Non-pigmented ciliary epithelial cell (primary cell): ENCODE data around the gene RASL10B.

Experiments
- DNase-seq: peaks from one replicate; pipeline ENCODE4 v3.0.0-alpha.2; 2010; ENCODE audit warnings: low read depth

RASL10B gene

DNA sequence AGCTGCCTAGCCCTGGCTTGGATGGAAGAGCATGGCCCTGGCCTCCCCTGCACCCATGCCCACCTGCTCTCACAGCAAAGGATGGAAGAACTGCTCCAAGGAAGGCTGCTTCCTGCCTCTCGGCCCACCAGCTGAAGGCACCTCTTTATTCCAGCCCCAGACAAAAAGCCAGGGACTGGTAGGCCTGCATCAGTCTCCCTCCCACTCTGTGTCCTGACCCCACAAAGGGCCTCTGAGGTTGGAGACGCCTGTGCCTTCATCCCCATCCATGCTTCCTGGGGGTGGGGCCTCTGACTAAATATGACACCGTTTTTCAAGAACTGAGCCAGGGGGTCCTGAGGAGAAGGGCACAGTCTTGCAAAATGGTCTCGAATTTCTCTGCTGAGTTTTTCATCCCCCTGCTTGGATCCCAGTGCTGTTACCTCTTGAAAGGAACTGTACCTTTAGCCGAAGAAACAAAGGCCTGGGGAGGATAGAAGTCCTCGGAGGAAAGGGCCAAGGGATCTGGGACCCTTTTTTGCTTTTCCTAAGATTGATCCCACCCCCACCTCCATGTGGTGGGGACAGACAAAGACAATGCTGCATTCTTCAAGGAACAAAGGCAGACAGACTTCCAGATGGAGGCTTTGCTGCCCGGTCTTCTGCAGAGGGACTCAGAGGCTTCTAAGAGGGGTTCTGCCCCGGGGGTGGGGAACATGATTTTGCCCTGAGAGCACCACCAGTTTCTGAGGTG, 34.5 kb downstream of the RASL10B start:
- no peak for DNase-seq

DNA sequence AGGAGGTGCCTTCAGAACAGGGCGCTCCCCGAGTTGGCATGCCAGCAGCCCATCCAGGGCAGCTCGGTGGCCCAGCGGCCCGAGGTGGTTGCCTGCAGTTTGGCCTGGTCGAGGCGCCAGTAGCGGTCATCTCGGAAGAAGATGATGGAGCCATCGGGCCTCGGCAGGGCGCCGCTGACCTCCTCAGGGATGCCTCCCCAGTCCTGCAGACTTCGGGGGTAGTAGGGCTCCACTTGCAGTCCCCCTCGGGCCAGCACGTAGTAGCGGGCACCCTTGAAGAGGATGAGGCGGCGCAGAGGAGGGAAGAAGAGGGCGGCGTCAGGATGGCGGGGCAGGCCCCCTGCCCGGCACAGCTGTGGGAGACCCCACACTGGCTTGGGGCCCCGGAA, 35.0 kb downstream of the RASL10B start:
- no peak for DNase-seq

DNA sequence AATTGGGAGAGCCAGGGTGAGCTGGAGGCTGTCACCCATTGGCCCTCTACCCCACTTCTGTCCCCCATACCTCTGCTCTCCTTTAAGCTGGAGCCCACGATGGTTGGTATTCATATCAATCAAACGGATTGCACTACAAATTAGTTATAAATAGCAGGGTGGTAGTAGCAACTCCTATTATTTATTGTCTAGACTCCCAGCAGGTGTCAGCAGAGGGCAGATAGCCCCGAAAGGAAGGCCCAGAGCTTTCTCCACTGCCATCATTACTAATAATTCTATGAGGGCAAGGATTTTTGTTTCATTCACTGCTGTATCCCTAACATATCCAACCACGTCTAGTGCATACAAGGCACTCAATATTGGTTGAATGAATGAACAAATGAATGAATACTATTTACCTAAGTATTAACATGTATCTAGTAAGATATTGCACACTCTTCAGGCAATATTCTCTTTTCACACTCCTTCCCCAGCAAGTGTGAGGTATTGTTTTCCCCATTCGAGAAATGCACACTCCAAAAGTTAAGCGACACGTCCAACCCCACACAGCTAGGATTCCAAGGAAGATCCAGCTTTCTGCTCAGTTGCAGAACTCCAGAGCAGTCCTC, 35.6 kb downstream of the RASL10B start:
- no peak for DNase-seq

DNA sequence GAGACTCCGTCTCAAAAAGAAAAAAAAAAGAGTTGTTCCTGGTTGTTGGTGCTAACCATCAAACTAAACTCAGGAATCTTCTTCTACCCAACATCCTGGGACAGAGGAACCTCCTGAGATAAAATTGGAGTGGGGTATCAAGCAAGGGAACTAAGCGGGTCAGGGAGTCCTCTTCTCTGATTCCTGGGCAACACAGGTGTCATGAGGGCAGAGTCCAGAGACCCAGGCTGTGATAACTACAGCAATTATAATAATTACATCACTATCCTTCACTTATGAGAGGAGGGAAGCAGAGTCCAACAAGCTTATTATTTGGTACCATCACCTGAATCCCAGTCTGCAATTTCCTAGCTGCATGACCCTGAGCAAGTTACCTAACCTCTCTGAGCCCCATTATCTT, 37.4 kb downstream of the RASL10B start:
- no peak for DNase-seq

DNA sequence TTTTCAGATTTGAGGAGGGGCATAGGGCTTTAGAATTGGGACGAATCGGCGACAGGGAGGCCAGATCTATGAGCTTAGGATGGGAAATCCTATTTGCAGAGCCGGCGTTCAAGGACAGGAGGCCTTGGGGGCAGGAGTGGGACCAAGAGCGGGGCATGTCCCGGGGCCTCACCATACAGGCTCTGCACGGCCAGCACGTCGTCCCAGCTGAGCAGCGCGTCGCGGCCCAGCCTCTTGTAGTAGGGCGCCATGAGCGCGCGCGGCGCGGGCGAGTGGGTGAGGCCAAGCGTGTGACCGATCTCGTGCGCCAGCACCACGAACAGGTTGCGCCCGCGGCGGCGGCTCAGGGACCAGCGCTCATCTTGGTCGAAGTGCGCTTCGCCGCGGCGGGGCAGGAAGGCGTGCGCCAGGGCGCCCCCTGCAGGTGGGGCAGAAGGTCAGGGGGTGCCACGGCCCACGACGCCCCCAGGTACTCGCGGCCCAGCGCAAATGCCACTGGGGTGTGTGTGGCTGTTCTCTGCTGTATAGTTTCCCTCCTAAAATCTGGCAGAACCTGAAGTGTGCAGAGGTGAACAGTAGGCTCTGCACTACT, 38.6 kb downstream of the RASL10B start:
- no peak for DNase-seq

DNA sequence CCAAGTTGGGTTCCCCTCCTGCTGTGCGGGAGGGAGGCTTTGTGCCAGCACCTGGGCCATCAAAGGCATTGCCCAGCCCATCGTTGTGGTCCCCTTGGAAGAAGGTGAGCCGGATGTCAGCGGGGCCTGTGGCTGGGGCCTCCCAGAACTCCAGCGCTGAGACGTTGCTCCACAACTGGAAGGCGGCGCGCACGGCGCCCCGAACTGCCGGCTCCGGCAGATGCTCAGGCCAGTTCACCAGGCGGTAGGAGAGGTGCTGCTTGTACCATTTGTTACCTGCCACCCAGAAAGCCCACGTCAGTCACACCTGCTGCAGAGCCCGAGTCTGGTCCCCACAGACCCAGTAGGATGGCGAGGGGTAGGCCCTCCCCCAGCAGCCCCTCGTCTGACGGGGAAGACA, 41.7 kb downstream of the RASL10B start:
- no peak for DNase-seq

DNA sequence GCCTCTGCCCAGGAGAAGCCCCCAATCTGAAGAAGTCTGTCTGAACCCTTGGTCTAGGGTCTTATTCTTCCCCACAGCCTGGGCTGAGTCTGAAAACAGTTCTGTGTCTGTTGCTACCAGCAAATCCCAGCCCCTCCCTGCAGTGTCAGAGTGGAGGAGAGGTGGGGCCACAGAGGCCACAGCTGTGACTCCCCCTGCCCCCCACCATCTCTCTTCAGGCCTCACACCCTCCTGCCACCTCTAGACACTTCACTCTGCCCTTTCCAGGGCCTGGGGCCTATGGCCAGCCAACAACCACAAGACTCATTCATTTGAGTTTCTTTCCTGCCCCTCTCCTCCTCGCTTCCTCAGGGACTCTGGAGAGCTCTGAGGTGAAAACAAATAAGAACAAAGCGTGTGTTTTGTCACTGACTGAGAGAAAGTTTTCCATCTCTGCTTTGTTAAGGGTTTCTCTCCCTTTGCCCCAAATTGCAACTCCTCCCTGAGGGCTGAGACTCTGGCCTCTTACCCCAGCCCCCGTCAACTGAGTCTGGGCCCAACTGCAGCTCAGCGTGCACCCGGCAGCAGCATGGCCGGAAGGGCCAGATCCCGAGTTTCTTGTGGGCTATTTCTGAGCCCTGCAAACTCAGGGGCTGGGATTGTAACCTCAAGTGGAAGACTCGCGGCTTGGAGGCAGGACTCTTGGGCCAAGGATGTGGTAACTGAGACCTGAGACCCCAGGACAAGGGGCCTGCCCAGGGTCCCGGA, 42.4 kb downstream of the RASL10B start:
- DNase-seq = no peak

DNA sequence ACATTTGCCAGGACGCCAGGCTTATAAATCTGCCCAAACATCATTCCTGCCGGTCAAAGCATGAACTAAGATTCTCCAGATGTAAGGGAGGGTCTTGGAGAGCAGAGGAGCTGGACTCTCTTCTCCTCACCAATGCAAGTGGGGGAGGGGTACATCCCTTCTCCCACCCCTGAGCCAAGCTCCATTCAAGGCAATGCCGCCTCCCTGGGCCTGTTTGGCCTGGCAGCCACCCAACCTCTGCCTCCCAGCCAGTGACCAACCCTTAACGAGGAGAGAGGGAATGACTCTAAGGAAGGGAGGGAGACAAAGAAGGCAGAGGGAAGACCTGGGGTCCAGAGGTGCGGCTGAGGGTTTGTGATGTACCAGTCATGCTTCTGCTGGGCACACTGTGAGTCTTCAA, 43.1 kb downstream of the RASL10B start:
- no peak for DNase-seq

DNA sequence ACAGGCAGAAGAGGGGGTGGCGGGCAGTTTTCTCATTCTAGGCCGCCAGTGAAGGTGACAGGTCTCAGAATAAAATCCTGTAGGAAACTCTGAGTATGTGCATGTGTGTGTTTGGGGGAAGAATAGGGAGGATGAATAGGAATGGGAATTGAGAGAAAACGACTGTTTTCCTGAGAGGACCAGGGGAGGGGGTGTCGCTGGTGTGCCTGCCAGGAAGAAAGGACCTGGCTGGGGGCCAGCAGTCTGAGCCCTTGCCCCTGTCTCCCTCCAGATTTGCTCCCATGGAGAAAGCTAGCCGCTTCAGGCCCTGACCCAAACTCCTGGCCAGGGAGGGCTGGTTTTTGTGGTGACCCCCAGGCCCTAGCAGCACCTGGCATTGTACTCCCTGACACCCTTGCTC, 43.6 kb downstream of the RASL10B start:
- DNase-seq = no peak

DNA sequence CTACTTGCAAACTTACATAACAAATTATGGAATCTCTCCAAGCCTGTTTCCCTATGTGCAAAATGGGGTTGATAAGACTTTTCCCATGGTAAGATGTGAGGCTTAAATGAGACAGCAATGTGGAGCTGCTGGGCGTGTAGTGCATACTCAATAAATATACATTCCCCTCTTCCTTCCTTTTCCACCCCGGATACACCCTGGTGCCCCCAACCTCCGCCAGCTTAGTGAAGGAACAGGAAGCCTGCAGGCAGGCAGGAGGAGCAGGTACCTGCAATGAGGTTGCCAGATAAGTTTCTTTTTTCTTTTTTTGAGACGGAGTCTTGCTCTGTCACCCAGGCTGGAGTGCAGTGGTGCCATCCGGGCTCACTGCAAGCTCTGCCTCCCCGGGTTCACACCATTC, 44.1 kb downstream of the RASL10B start:
- no peak for DNase-seq

DNA sequence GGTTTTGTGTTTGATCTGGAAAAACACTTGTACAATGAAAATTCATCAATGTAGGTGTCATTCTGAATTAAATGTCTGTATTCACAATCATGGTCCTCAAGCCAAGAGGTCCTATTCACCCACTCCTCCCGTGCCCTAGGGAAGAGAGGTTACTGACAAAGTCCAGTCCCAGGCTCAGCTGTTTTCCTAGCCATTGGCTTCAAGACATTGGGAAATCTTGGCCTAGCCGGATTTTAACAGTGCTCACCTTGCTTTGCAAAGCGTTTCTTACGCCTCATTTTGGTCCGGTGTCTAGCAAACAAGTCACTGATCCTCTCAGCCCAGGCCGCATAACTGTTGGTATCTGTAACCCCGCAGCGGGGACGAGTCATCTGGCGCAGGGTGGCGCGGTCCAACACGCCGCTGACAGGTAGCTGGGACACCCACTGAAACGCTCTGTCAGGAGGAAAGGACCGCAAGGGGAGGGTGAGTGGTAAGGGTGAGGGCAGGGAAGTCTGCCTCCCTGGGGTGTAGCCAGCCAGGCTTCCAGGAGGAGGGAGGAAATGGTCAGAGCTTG, 47.3 kb downstream of the RASL10B start:
- no peak for DNase-seq

DNA sequence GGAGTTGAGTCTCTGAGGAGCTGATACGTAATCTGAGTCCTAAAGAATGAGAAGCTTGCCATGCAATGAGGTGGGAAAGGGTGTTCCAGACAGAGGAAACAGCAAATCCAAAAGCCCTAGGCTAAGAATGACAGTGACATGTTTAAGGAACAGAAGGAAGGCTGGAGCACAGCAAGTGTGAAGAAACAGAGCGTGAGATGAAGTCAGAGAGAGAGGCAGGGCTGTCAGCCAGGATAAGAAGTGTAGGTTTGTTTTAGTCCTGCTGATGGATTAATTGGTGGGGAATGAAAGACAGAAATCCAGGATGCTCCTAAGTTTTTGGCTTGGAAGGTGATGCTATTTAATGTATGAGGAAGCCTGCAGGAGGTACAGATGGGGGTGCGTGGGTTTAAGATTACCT, 49.5 kb downstream of the RASL10B start:
- DNase-seq = no peak

DNA sequence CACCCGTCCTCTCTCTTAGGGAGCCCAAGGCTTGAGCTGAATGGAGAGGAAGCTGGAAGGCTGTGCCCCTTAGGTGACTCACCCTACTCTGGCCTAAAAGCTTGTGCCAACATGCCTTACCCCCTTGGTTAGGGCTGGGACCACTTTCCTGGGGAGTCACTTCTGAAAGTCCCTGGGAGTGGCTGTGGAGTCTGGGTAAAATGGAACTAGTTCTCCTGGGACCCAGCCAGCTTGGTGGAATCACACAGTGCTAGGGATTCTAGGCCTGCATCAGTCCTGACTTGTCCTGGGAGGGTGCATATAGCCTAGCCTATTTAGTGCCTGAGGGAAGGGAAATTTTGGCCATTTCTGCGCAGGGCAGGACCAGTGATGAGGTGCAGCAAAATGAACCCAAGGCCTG, 53.5 kb downstream of the RASL10B start:
- DNase-seq = no peak

DNA sequence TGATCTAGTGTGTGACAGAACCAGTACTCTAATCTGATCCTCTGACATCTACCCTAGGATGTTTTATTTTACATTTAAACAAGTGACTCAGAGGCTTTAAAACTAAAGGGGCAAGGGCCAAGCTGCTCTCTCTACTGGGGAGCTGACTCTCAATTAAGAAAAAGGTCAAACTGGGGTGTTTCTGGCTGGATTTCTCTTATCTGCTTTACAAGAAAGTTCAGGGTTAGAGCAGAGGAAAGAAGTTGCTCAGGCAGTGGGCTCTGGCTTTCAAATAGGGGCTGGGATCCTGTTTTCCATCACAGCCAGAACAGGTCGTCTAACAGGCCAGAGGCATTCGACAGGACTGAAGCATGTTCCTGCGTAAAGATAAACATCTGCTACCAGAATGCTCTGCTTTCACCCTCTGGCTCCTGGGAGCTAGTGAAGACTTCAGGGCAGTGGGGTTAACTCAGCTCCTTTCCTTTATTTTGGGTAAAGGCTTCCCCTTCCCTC, 55.5 kb downstream of the RASL10B start:
- DNase-seq = no peak

DNA sequence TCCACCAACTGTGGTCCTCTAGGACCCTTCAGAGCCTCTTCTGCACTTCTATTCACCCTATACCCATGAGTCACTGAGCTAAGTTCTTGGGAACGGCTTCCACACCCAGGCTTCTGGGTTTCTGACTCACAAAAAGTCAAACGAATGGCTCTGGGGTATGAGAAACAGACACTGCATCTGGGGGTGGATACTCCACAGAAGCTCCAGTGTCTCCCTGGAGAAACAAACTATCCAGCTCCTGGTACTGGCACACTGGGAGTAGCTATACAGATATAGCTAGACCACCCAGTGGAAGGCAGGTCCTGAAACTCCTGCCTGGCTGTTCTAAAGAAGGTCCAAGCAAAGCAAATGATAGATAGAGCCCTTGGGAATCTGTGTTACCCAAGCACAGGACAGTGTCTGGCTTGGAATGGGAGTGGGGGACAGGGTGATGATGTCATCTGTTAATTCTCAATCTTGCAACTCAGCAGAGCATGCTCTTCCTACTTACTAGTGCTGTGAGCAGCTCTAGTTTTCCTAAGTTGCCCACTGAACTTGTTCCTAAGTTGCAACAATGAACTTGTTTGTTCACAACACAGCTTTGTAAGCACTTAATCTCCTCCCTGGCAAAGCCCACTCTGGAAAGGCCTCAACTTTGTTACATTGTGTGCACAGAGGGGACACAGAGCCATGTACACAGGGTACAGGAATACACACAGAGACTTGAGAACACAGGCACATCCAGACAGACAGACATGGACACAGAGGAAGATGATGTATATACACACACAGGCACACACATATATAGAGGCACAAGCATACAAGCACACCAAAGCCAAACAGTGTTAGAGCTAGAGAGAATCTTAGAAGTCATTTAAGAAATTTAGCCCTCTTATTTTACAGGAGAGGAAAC, 57.3 kb downstream of the RASL10B start:
- DNase-seq = peak; percentile 80

DNA sequence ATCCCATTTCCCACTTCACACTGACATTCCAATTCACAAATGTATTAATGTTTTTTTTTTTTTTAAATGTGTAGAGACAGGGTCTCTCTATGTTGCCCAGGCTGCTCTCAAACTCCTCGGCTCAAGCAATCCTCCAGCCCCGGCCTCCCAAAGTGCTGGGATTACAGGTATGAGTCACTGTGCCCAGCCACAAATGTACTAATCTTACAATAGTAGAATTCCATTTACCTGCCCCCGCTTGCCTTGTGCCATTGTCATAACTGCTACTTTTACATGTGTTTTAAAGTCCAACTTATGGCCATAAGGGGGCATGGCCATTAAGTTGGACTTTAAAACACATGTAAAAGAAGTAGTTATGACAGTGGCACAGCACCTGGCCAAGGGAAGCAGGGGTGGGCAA, 59.4 kb downstream of the RASL10B start:
- DNase-seq = no peak

DNA sequence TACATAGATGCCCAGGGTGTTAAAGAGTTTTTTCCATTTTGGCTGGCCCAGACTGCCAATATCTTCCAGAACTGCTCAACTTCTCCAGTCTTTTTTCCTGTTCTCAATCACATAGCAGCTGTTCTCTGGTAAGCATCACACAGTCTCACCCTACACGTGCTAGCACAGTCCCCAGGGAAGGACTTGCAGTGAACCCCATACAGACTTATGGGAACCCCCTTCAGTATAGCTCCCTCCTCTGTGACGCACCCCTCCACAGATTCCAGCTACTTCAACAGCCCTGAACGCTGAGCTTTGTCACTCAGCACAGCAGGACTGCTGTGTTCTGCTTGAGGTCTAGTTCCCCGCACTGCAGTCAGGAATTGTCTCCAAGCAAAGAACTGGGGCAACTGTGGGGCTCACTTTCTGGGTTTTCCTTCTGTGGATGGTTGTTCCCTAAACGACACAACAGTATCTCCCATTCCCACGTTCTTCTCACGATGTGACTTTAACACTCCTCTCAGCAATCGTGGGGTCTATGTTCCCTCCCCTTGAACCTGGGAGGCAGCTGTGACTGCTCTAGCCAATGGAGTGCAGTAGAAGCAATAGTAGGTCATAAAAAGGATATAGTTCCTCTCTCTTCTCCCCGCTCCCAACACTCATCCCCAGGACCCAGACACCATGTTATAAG, 60.4 kb downstream of the RASL10B start:
- DNase-seq = no peak
